ENCODE data around the gene KDM7A.
A peak's percentile ranks its signal among the peaks of the same experiment; 100 is the strongest.

Gene KDM7A

DNA sequence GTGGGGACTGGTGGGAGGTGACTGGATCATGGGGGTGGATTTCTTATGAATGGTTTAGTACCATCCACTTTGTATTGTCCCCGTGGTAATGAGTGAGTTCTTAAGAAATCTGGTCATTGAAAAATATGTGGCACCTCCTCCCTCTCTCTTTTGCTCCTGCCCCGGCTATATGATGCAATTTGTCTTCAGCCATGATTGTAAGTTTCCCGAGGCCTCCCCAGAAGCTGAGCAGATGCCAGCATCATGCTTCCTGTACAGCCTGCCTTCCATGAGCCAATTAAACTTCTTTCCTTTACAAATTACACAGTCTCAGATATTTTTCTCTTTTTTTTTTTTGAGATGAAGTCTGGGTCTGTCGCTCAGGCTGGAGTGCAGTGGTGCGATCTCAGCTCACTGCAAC is 2.6 kb upstream of the KDM7A start:
- no peak overlapping the region for H3K4ac ChIP-seq (ENCODE audit: low read depth, low read length)
- no peak overlapping the region for H2BK120ac ChIP-seq (ENCODE audit: insufficient read depth, low read length, poor library complexity)
- no peak overlapping the region for H4K8ac ChIP-seq (ENCODE audit: low read depth, low read length)
- no peak overlapping the region for H4K91ac ChIP-seq (ENCODE audit: low read depth, low read length)
- no peak overlapping the region for H3K4me3 ChIP-seq (ENCODE audit: low read depth, low read length)
- peaks cover 9% of the 10 kb centered on the region for H3K79me1 ChIP-seq (ENCODE audit: low read length)
- H3K23ac ChIP-seq (ENCODE audit: low read length), result no peak overlapping the region
- no peak overlapping the region for H3K18ac ChIP-seq (ENCODE audit: low read length)
- no peaks in the 10 kb centered on the region for H3K4me1 ChIP-seq (ENCODE audit: control insufficient read depth in 1 of 2, insufficient read depth in 2 of 2, low read length in 2 of 2)
- H3K14ac ChIP-seq (ENCODE audit: low read length), result no peak overlapping the region
- DNase-seq, result no peak
- WGBS (ENCODE audit: extremely low coverage, insufficient coverage, insufficient read length), result no CpG with 5 or more reads among the region's 5 CpGs
- H3K79me2 ChIP-seq (ENCODE audit: control insufficient read depth, insufficient read depth, low read length, poor library complexity), result peaks cover 6% of the 10 kb centered on the region
- no peak overlapping the region for H2AK5ac ChIP-seq (ENCODE audit: low read length)
- H2BK5ac ChIP-seq (ENCODE audit: low read depth, low read length, poor library complexity), result no peak overlapping the region
- H2AFZ ChIP-seq (ENCODE audit: insufficient read depth, low read length, poor library complexity), result no peak overlapping the region
- H3K4me2 ChIP-seq (ENCODE audit: low read length), result no peak overlapping the region
- H4K12ac ChIP-seq (ENCODE audit: low read depth, low read length), result no peak overlapping the region
- no peak overlapping the region for H3K27ac ChIP-seq (ENCODE audit: low read depth, low read length)
- no peak overlapping the region for H2BK12ac ChIP-seq (ENCODE audit: low read length)
- H3K27me3 ChIP-seq (ENCODE audit: insufficient read depth, low read length), result no peaks in the 10 kb centered on the region
- H3K9ac ChIP-seq (ENCODE audit: low read length), result no peak overlapping the region
- H3K36me3 ChIP-seq (ENCODE audit: control insufficient read depth in 1 of 2, insufficient read depth in 2 of 2, low read length in 2 of 2), result no peaks in the 10 kb centered on the region
- no peaks in the 10 kb centered on the region for H3K9me3 ChIP-seq (ENCODE audit: insufficient read depth, low read depth, low read length)

DNA sequence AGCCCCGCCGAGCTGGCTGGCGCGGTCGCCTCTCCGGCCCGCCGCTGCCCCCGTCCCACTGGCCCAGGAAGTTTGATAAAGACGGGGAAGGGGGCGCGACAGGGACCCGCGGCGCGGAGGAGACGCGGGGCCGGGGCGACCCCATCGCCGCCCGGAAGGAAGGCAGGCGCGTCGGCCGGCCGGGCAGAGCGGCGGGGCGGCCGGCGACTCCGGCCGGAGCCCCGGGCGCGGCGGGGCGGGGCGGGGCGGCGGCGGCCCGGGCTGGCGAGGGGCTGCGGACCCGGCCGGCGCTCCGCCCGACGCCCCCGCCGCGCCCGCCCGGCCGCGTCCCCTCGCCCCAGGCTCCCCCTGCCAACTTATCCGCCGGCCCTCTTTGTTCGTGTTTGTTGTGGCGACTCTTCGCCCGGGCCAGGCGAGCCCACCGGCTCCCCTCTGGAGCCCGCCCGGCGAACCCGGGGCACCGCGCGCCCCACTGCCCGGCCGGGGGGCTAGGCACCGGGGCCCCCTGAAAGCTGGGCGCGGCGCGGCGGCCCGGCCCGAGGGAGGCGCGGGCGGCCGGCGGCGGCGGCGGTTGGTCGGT is 571 bp downstream of the KDM7A start:
- Histone ChIP-seq H4K91ac (ENCODE audit: low read depth, low read length) (peak overlapping the region; percentile 78), H4K8ac (ENCODE audit: low read depth, low read length) (peak overlapping the region; percentile 76), H3K23ac (ENCODE audit: low read length) (no peak overlapping the region), H2BK12ac (ENCODE audit: low read length) (no peak overlapping the region), H4K12ac (ENCODE audit: low read depth, low read length) (peak overlapping the region; percentile 91), H3K79me2 (ENCODE audit: control insufficient read depth, insufficient read depth, low read length, poor library complexity) (peaks cover 6% of the 10 kb centered on the region), H3K14ac (ENCODE audit: low read length) (peak overlapping the region; percentile 71), H3K27ac (ENCODE audit: low read depth, low read length) (peak overlapping the region; percentile 90), H2AK5ac (ENCODE audit: low read length) (no peak overlapping the region), H3K9ac (ENCODE audit: low read length) (peak overlapping the region; percentile 83), H3K79me1 (ENCODE audit: low read length) (peaks cover 9% of the 10 kb centered on the region), H3K4ac (ENCODE audit: low read depth, low read length) (no peak overlapping the region), H3K9me3 (ENCODE audit: insufficient read depth, low read depth, low read length) (no peaks in the 10 kb centered on the region), H3K4me1 (ENCODE audit: control insufficient read depth in 1 of 2, insufficient read depth in 2 of 2, low read length in 2 of 2) (no peaks in the 10 kb centered on the region), H2BK120ac (ENCODE audit: insufficient read depth, low read length, poor library complexity) (no peak overlapping the region), H3K4me2 (ENCODE audit: low read length) (peak overlapping the region; percentile 83), H2BK5ac (ENCODE audit: low read depth, low read length, poor library complexity) (no peak overlapping the region), H3K36me3 (ENCODE audit: control insufficient read depth in 1 of 2, insufficient read depth in 2 of 2, low read length in 2 of 2) (no peaks in the 10 kb centered on the region), H3K18ac (ENCODE audit: low read length) (peak overlapping the region; percentile 92), H3K4me3 (ENCODE audit: low read depth, low read length) (peak overlapping the region; percentile 94), H3K27me3 (ENCODE audit: insufficient read depth, low read length) (no peaks in the 10 kb centered on the region), H2AFZ (ENCODE audit: insufficient read depth, low read length, poor library complexity) (peak overlapping the region; percentile 83)
- peak in 1 of 2 donors; percentile 28 for DNase-seq
- WGBS (ENCODE audit: extremely low coverage, insufficient coverage, insufficient read length), result no CpG with 5 or more reads among the region's 95 CpGs

DNA sequence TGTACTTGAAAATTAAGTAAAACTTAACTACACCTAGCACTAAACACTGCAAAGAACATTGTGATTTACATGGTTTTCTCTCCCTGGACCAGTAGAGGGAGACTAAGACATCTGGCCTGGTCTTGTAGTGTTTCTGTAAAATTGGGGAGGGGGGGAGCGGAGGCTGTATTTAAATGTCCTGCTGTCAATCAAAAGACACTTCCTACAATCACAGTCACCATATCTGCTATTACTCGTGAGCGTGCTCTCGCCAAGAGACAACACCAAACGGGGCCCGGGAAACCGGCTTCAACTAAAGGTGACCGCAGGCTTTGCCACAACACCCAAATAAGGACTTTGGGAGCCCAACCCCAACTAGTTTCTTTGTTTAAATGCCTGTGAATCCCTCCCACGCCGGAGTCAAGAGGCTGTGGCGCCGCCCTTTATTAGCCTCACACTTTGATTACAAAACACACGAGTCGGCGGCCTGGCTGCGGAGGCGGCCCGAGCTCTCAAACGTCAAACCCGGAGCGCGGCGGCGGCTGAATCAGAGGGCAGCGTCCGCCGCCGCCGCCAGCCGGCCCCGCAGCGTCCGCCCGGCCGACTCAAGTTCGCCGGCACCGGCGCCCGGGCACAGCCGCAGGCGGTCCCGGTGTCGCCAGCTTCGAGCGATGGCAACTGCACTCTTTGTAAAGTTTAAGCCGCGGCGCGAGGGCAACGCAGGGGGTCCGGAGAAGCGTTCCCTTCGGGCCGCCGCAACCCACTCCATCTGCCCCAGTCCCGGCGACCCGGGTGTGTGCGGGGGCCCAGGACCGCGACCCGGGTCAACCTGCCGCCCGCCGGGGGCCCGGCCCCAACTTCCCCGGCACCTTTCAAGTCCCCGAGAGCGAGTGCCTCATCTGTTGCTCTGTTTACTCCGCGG is 1.3 kb downstream of the KDM7A start:
- H3K14ac ChIP-seq (ENCODE audit: low read length), result peak overlapping the region; percentile 29
- no peaks in the 10 kb centered on the region for H3K9me3 ChIP-seq (ENCODE audit: insufficient read depth, low read depth, low read length)
- no peak overlapping the region for H3K23ac ChIP-seq (ENCODE audit: low read length)
- no peaks in the 10 kb centered on the region for H3K4me1 ChIP-seq (ENCODE audit: control insufficient read depth in 1 of 2, insufficient read depth in 2 of 2, low read length in 2 of 2)
- H3K27ac ChIP-seq (ENCODE audit: low read depth, low read length), result peak overlapping the region; percentile 90
- H3K4ac ChIP-seq (ENCODE audit: low read depth, low read length), result no peak overlapping the region
- H2AFZ ChIP-seq (ENCODE audit: insufficient read depth, low read length, poor library complexity), result peak overlapping the region; percentile 83
- H3K4me3 ChIP-seq (ENCODE audit: low read depth, low read length), result peak overlapping the region; percentile 94
- H2BK120ac ChIP-seq (ENCODE audit: insufficient read depth, low read length, poor library complexity), result peak overlapping the region; percentile 47
- no peak overlapping the region for H4K8ac ChIP-seq (ENCODE audit: low read depth, low read length)
- peaks cover 6% of the 10 kb centered on the region for H3K79me2 ChIP-seq (ENCODE audit: control insufficient read depth, insufficient read depth, low read length, poor library complexity)
- H2BK5ac ChIP-seq (ENCODE audit: low read depth, low read length, poor library complexity), result peak overlapping the region; percentile 28
- no peak overlapping the region for H2BK12ac ChIP-seq (ENCODE audit: low read length)
- WGBS (ENCODE audit: extremely low coverage, insufficient coverage, insufficient read length), result no CpG with 5 or more reads among the region's 72 CpGs
- peak overlapping the region; percentile 36 for H4K91ac ChIP-seq (ENCODE audit: low read depth, low read length)
- H3K4me2 ChIP-seq (ENCODE audit: low read length), result peak overlapping the region; percentile 83
- no peaks in the 10 kb centered on the region for H3K27me3 ChIP-seq (ENCODE audit: insufficient read depth, low read length)
- H3K79me1 ChIP-seq (ENCODE audit: low read length), result peaks cover 9% of the 10 kb centered on the region
- peak overlapping the region; percentile 16 for H3K18ac ChIP-seq (ENCODE audit: low read length)
- no peaks in the 10 kb centered on the region for H3K36me3 ChIP-seq (ENCODE audit: control insufficient read depth in 1 of 2, insufficient read depth in 2 of 2, low read length in 2 of 2)
- H3K9ac ChIP-seq (ENCODE audit: low read length), result peak overlapping the region; percentile 83
- H2AK5ac ChIP-seq (ENCODE audit: low read length), result no peak overlapping the region
- no peak overlapping the region for H4K12ac ChIP-seq (ENCODE audit: low read depth, low read length)
- peak; percentile 94 to 95 for DNase-seq

DNA sequence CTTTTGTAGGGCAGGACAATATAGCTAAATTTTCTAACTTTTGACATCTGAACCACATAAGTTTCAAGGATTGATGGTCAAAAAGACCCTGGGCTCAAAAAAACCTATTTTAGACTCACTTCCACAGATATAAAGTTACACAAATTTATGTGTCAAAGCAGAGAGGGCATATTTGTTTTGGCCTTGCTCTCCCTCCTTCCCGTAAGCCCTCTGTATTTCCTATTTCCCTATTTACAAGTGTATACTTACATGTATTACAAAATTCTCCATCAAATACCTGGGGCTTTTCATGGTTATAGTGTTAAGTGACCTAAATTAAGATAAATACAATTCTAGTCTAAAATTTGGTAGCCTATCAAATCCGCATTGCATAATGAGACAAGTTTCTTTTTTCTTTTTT is 2.6 kb downstream of the KDM7A start:
- no peaks in the 10 kb centered on the region for H3K27me3 ChIP-seq (ENCODE audit: insufficient read depth, low read length)
- H3K79me1 ChIP-seq (ENCODE audit: low read length), result peaks cover 9% of the 10 kb centered on the region
- H3K27ac ChIP-seq (ENCODE audit: low read depth, low read length), result no peak overlapping the region
- H2BK5ac ChIP-seq (ENCODE audit: low read depth, low read length, poor library complexity), result no peak overlapping the region
- no peak for DNase-seq
- no peak overlapping the region for H4K8ac ChIP-seq (ENCODE audit: low read depth, low read length)
- H2BK12ac ChIP-seq (ENCODE audit: low read length), result no peak overlapping the region
- H3K14ac ChIP-seq (ENCODE audit: low read length), result no peak overlapping the region
- no peak overlapping the region for H3K23ac ChIP-seq (ENCODE audit: low read length)
- no peak overlapping the region for H3K4me2 ChIP-seq (ENCODE audit: low read length)
- no peaks in the 10 kb centered on the region for H3K9me3 ChIP-seq (ENCODE audit: insufficient read depth, low read depth, low read length)
- H3K18ac ChIP-seq (ENCODE audit: low read length), result no peak overlapping the region
- H2BK120ac ChIP-seq (ENCODE audit: insufficient read depth, low read length, poor library complexity), result no peak overlapping the region
- no CpG with 5 or more reads among the region's 2 CpGs for WGBS (ENCODE audit: extremely low coverage, insufficient coverage, insufficient read length)
- H4K91ac ChIP-seq (ENCODE audit: low read depth, low read length), result no peak overlapping the region
- no peaks in the 10 kb centered on the region for H3K4me1 ChIP-seq (ENCODE audit: control insufficient read depth in 1 of 2, insufficient read depth in 2 of 2, low read length in 2 of 2)
- H3K9ac ChIP-seq (ENCODE audit: low read length), result no peak overlapping the region
- no peak overlapping the region for H3K4me3 ChIP-seq (ENCODE audit: low read depth, low read length)
- H3K4ac ChIP-seq (ENCODE audit: low read depth, low read length), result no peak overlapping the region
- H3K79me2 ChIP-seq (ENCODE audit: control insufficient read depth, insufficient read depth, low read length, poor library complexity), result peaks cover 6% of the 10 kb centered on the region
- H2AFZ ChIP-seq (ENCODE audit: insufficient read depth, low read length, poor library complexity), result no peak overlapping the region
- H2AK5ac ChIP-seq (ENCODE audit: low read length), result no peak overlapping the region
- no peak overlapping the region for H4K12ac ChIP-seq (ENCODE audit: low read depth, low read length)
- H3K36me3 ChIP-seq (ENCODE audit: control insufficient read depth in 1 of 2, insufficient read depth in 2 of 2, low read length in 2 of 2), result no peaks in the 10 kb centered on the region

Measured in trophoblast cell (in vitro differentiated cells and primary cell).